Adrenal gland (tissue), 12 donors: ENCODE results near the gene MRPL55. TPM values are rescaled to one million over a fixed set of nuclear protein-coding genes. Genes with fewer than 3 reads are reported as not detected.

Experiments
- DNase-seq, 7 donors: peaks; one replicate each; pipeline ENCODE4 v3.0.0-alpha.2; 2019 to 2020
- H3K27ac ChIP-seq, 5 donors: fragments of 200-600 bp; sonication (generic) in 4 of 5; 1 replicate in 3 of 5; 2 replicates in 2 of 5; pipeline versions ENCODE4 v1.5.1 to v1.8.0; 2016 to 2020; ENCODE audit warnings: mild to moderate bottlenecking in 1 of 5
- H3K27me3 ChIP-seq: fragments of 200-600 bp; 2 replicates; pipeline ENCODE4 v1.8.0; 2021
- H3K36me3 ChIP-seq, 2 donors: fragments of 200-600 bp; replicated peaks in 1 of 2; 1 replicate in 1 of 2; 2 replicates in 1 of 2; pipeline versions ENCODE4 v1.5.1 to v1.8.0; 2018 to 2022
- H3K4me1 ChIP-seq, 2 donors: fragments of 200-600 bp; replicated peaks in 1 of 2; 1 replicate in 1 of 2; 2 replicates in 1 of 2; pipeline versions ENCODE4 v1.5.1 to v1.8.0; 2018 to 2021
- H3K4me3 ChIP-seq, 4 donors: fragments of 200-600 bp; sonication (generic) in 3 of 4; one replicate each; pipeline ENCODE4 v1.5.1; 2016 to 2018
- H3K9me3 ChIP-seq, 3 donors: fragments of 200-600 bp; sonication (generic) in 1 of 3; replicated peaks in 1 of 3; 1 replicate in 2 of 3; 2 replicates in 1 of 3; pipeline versions ENCODE4 v1.5.1 to v1.8.0; 2016 to 2021
- CTCF ChIP-seq, 6 experiments: fragments of 450-650 bp in 4 of 6; fragments of 200-600 bp in 2 of 6; sonication (generic) in 1 of 6; IDR thresholded peaks; 1 replicate in 5 of 6; 2 replicates in 1 of 6; pipeline versions ENCODE4 v1.5.1 to v1.8.0; 2016 to 2021; ENCODE audit warnings: antibody characterized with exemption in 6 of 6, mild to moderate bottlenecking in 2 of 6, moderate library complexity in 1 of 6
- POLR2A ChIP-seq, 2 donors: fragments of 450-650 bp; IDR thresholded peaks; one replicate each; pipeline ENCODE4 v1.6.1; 2017; ENCODE audit warnings: antibody characterized with exemption in 2 of 2, mild to moderate bottlenecking in 2 of 2, moderate library complexity in 1 of 2
- WGBS, 4 donors: extraction: QIAGEN DNeasy Blood & Tissue Kit in 2 of 4; methylation state at CpG; one replicate each; pipeline versions ENCODE4 v1.1.5 to v1.1.7; 2013 to 2017; 5-methylcytosine and 5-hydroxymethylcytosine counted together
- intact Hi-C, 2 donors: fragments of 100-400 bp; cut with DNase I; formaldehyde crosslinking; loops; one replicate each; pipeline versions ENCODE4 v1.14.1 to v1.15.0; 2022 to 2023
- polyA plus RNA-seq, 3 donors: library from polyadenylated mRNA; stranded (reverse); fragments of 200-250 nt in 2 of 3; fragments of 350-450 nt in 1 of 3; fragmentation: Illumina TruSeq in 1 of 3; extraction: RNeasy Lipid Tissue Mini Kit (QIAGEN cat#74804) in 1 of 3; gene quantifications; one replicate each; pipeline ENCODE4 v1.2.3, GENCODE V29; 2013 to 2014
- total RNA-seq, 9 donors: library from RNA; depleted of rRNA in 4 of 9; stranded (reverse); fragments of >200 nt in 4 of 9; fragments of 120-200 nt in 1 of 9; fragmentation: NEBNext Ultra II Directional in 1 of 9; extraction: Animal tissue kit (Norgen Biotek cat#: 25700) in 1 of 9; gene quantifications; one replicate each; pipeline versions ENCODE4 v1.1.0 to v1.2.4, GENCODE V29; 2013 to 2023
- donor health status: healthy with polysubstance abuse.
- donor health status: Bipolar disorder and iron deficiency.
- donor health status: DM: yes; HTN: yes; CAD: no.
- donor health status: DM: no; HTN: no; CAD: no.
- donor health status: DM: no; HTN: no; CAD: no.
- donor health status: DM: yes; HTN: yes; CAD: no.

Gene MRPL55
- total and polyA plus RNA-seq, 12 donors: 25.1 to 309 (median 70.8) TPM

GRCh38 chr1:228152097-228152917 lies 43.2 kb upstream of the MRPL55 start:
- TF ChIP-seq CTCF (IDR thresholded peaks at IDR 0.05): no peak
- TF ChIP-seq POLR2A (IDR thresholded peaks at IDR 0.05): no peak
- 78 to 92% (median 91%) methylated on average over 6 to 19 of the region's 19 CpGs for WGBS, 4 donors
- peaks cover 0 to 19% of the 10 kb centered on the region in 2 donors for H3K36me3 ChIP-seq
- H3K27ac ChIP-seq: peak overlapping the region in 1 of 5 donors; percentile 90
- intact Hi-C loops: no loop called here
- peaks cover 6 to 25% of the 10 kb centered on the region in 2 donors for H3K4me1 ChIP-seq
- no peaks in the 10 kb centered on the region for H3K9me3 ChIP-seq
- peak in 3 of 7 donors; percentile 17 to 24 (median 18) for DNase-seq
- no peaks in the 10 kb centered on the region for H3K27me3 ChIP-seq
- H3K4me3 ChIP-seq: no peak overlapping the region

GRCh38 chr1:228151180-228151925 lies 42.3 kb upstream of the MRPL55 start:
- intact Hi-C loops: no loop called here
- H3K27ac ChIP-seq: peak overlapping the region in 3 of 5 donors; percentile 56 to 90 (median 78)
- WGBS, 4 donors: 66 to 77% (median 69%) methylated on average over 7 to 12 of the region's 12 CpGs
- H3K27me3 ChIP-seq: no peaks in the 10 kb centered on the region
- H3K4me3 ChIP-seq: no peak overlapping the region
- H3K36me3 ChIP-seq: peaks cover 0 to 25% of the 10 kb centered on the region in 2 donors
- peak in 3 of 7 donors; percentile 11 to 18 (median 13) for DNase-seq
- H3K4me1 ChIP-seq: peaks cover 6 to 25% of the 10 kb centered on the region in 2 donors
- H3K9me3 ChIP-seq: no peaks in the 10 kb centered on the region
- TF ChIP-seq POLR2A (IDR thresholded peaks at IDR 0.05) (no peak), CTCF (IDR thresholded peaks at IDR 0.05) (no peak)

- Histone ChIP-seq H3K27me3 (no peaks in the 10 kb centered on the region), H3K9me3 (no peaks in the 10 kb centered on the region), H3K36me3 (peaks cover 0 to 25% of the 10 kb centered on the region in 2 donors), H3K4me3 (peak overlapping the region in 1 of 4 donors; percentile 29), H3K4me1 (peaks cover 6 to 25% of the 10 kb centered on the region in 2 donors), H3K27ac (peak overlapping the region in 4 of 5 donors; percentile 50 to 90 (median 67))
- intact Hi-C loops: no loop called here
- WGBS, 4 donors: 31 to 69% (median 35%) methylated on average over 3 to 17 of the region's 17 CpGs
- TF ChIP-seq CTCF (IDR thresholded peaks at IDR 0.05) (no peak), POLR2A (IDR thresholded peaks at IDR 0.05) (no peak)
- DNase-seq: peak; percentile 48 to 73 (median 71)
Measured at GRCh38 chr1:228150461-228151179, 41.5 kb upstream of the MRPL55 start.
